Anterior cingulate cortex (tissue), 58 donors: ENCODE measurements around the gene RAD21L1.
"Not testable (repeated sequence)": the region's sequence is repeated elsewhere in the genome, so short reads cannot be mapped to it uniquely, and the experiment has no call there.

ENCODE experiments used
- DNase-seq, 58 donors: peaks; one replicate each; lab custom pipeline; 2025; lab: John Stamatoyannopoulos, UW

Gene RAD21L1

DNA sequence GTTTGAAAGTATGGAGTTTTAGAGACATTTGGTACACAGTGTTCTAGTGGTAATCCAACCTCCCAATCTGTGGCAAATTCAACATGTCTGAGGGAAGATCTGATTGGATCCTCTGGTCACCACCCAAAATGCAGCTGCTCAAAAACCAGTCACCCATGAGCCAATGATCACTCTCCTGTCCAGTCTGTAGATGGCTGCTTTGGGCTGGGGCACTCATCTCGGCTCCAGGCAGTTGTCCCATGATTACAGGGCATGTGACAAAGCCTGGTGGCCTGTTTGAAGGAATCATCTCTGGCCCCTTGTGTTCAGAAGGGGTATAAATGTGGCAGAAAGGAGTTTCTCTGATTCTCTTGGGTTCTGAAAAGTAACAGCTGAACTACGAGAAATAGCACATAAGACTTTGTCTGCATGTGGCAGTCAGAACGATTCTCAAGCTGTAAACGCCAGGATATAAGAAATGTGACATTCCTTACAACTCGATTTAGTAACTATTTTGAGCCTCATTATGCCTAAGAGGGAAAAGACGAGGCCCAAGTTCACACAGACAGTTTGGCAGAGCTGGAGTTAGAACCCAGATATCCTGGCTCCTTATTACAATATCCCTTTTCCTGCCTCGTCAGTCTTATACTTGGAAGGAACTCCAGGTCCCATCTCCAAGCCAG lies 26.5 kb upstream of the RAD21L1 start:
- DNase-seq = no peak

DNA sequence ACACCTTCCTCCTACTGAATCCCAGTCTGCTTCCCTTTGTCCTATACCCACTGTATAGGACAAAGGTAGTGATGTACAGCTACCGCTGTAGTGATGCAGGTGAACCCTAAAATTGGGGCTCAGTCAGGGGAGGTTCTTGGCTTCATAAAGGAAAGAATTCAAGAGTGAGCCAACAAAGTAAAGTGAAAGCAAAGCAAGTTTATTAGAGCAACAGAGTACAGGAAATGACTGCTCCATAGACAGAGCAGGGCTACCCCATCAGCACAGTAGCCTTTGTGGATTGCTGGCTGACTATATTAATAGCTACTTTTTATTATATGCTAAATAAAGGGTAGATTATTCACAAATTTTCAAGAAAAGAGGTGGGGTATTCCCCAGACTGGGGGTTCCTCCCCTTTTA lies 25.9 kb upstream of the RAD21L1 start:
- DNase-seq = no peak

DNA sequence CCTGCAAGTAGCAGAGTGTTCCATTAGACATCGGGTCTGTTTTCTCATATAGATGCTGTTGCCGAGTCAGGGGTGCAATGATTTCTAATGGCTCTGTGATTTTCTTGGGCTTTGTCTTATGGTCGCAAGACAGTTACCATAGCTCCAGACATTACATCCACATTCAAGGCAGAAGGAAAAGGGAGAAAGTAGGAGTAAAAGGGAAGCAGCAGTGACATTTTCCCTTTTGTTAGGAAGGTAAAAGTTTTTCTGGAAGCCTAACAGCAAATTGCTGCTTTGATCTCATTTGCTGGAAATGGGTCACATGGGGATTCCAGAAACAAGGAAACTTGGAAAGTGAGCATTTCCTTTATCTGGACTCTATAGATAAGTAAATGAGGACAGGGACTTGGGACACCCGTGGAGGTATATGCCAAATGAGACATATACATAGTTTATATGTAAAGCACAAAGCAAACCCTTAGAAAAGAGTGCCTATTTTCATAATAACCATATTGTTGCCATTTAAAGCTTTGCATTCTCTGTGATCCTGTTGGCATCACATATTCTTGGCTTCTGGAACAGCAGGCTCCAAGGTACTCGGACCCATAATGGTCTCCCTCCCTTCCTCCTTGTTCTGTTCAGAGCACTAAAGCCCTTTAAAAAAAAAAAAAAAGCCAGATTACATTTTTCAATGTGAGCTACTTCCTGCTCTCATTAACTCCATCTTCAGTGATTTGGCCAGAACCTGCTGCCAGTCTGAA lies 22.9 kb upstream of the RAD21L1 start, which contains the start of gene C20orf202:
TSS of gene C20orf202 (plus strand) at position 693 of the 743 bp plus-strand sequence. CDS start 132 bp downstream, outside the sequence.
- no peak for DNase-seq

DNA sequence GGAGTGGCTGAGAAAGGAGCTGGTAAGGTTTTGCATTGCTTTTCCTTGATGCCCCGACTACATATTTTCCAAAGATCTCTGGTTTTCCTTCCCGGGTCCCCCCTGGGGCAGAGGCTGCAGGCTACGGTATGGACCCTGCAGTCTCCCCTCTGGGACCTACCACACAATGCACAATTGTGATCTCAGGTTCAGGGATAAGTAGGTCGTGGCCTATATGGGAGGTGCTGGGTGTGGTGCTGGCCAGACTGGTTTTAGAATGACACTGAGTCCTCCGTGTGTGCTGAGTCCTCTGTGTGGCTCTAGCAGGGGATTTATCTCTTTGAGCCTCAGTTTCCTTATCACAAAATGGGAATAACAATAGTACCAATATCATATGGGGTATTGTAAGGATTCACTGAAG lies 22.2 kb upstream of the RAD21L1 start:
- DNase-seq = no peak

GRCh38 chr20:1204113-1204512 lies 21.7 kb upstream of the RAD21L1 start:
- no peak for DNase-seq

DNA sequence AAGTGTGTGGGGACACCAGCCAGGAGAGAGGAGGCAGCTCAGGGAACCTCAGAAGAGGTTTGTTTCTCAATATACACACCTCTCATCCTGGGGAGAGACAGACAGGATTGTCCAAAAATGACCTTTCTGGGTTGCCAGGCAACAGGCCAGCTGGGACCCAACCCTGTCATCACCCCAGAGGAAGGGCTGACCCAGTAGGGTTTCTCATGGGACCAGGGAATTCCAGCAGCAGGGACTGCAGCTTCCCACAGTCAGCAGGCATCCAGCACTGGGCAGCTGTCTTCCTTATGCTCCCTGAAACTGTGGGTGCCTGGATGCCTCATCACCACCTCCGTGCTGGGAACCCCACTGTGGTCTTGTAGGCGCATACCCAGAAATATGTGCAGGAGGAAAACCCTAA lies 21.3 kb upstream of the RAD21L1 start:
- DNase-seq = no peak

DNA sequence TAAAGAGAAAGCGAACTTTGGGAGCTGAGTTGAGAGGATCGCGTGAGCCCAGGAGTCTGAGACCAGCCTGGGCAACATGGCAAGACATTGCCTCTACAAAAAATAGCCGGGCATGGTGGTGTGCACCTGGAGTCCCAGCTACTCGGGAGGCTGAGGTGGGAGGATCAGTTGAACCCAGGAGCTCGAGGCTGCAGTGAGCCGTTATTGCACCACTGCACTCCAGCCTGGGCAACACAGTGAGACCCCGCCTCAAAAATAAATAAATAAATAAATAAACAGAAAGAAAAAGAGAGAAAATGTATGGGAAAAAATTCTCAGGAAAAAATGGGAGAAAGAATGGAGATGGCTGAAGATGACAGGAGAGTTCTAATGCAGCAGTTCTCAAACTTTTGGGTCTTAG lies 20.0 kb upstream of the RAD21L1 start:
- no peak for DNase-seq

- no peak for DNase-seq
These were observed 19.3 kb upstream of the RAD21L1 start for GRCh38 chr20:1206366-1207148.

DNA sequence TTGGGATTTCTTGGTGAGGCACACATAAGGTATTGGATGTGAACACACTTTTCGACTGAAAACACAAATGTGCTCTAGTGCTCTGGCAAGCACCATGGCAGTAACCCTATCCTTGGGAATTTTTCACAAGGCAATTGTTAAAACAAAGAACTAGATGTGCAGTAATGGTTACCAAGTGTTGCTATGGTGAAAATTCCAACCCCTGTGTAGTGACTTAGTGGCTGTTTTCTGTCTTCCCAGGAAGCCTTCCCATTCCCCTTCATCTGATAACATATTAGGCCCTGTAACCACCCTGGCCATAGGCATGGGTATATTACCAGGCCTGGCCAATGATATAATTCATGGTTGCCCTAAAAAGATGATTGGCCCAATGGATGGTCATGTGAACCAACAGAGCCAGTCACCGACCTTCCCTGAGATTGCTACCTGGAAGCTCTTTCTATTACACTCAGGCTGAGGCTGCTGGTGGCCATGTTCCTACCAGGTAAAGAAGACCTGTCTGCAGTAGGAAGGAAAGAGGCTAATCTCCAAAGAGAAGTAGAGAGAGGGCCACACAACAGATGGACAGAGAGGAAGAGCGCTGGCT lies 18.5 kb upstream of the RAD21L1 start:
- no peak for DNase-seq

DNA sequence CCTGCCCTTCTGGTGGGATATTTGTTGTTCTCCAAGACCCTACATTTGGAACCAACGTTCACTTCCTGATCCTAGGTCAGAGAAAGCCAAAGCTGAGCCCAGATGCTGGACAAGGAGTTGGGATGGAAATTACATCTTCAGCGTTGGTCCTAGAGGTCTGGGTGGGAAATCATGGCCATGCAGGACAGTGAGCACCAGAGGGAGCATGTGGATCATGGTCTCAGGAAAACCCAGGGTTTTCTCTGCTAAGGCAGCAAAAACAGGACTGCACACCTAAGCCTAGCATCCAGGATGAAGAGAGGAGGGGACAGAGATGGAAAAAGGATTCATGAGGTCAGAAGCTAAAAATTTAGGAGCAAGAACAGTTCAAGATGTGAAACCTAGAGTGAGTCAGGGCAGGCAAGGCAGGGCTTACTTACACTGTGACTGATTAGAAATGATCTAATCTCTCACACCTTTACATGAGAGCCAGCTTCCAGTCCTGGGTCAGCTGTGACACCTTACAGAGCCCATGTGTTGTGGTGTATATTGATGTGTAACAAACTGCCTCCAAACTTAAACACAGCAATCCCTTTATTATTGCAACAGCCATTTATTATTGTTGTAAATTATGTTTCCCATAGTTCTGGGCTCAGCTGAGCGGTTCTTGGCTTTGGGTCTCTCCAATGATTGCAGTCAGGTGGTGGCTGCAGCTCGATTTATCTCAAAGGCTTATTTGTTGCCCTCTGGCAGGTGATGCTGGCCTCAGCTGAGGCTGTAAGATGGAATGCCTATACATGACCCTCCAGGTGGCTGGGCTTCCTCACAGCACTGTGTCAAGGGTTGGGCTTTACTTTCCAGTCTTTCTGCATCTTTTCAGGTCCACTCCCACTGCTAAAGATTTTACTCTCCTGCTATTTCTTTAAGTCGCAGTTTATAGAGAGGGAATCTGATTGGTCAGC lies 16.1 kb upstream of the RAD21L1 start:
- no peak for DNase-seq

DNA sequence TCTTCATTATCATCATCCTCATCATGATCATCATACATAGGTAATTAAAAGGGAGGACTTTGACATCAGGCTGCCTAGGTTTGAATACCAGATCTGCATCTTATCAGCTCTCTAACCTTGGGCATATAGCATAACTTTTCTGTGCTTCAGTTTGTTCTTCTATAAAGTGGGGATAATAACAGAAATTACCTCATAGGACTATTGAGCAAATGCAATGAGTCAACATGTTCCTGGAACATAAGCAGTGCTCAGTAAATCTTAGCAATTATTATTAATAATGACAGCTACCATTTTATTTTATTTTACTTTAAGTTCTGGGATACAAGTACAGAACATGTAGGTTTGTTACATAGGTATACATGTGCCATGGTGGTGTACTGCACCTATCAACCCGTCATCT lies 15.3 kb upstream of the RAD21L1 start:
- no peak for DNase-seq

DNA sequence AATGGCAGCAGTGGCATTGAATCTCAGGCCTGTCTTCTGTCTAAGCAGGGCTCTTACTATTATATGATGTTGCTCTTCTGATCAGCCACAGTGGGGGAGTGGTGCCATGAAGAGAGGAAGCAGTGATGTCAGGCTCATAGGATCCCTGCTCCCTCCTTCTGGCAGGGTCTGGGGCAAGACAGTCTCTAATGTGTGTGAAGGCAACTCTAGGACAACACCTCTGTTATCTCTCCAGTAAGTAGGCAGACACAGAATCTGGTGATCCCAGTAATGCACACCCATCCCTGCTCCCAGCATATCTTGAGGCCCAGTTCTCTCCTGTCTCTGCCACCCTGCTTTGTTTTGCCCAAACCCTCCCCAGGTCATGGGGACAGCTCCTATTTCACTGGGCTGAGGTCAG lies 13.8 kb upstream of the RAD21L1 start:
- DNase-seq = no peak

GRCh38 chr20:1212607-1213396 lies 13.0 kb upstream of the RAD21L1 start:
- DNase-seq = peak in 50 of 58 donors; percentile 4 to 77 (median 34)

GRCh38 chr20:1214838-1215261 lies 11.0 kb upstream of the RAD21L1 start:
- no peak for DNase-seq

- no peak for DNase-seq
These were observed 10.3 kb upstream of the RAD21L1 start for GRCh38 chr20:1215386-1216170.

GRCh38 chr20:1216527-1217427 lies 9.1 kb upstream of the RAD21L1 start:
- not testable (repeated sequence) for DNase-seq

DNA sequence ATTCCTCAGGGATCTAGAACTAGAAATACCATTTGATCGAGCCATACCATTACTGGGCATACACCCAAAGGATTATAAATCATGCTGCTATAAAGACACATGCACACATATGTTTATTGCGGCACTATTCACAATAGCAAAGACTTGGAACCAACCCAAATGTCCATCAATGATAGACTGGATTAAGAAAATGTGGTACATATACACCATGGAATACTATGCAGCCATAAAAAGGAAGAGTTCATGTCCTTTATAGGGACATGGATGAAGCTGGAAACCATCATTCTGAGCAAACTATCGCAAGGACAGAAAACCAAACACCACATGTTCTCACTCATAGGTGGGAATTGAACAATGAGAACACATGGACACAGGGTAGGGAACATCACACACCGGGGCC lies 3.1 kb upstream of the RAD21L1 start:
- not testable (repeated sequence) for DNase-seq
